A673 (cell line): ENCODE data around the gene ZNF230. TPM values are rescaled to one million over a fixed set of nuclear protein-coding genes. Genes with fewer than 3 reads are reported as not detected.

ENCODE experiments used
- BruUV-seq: library from RNA; stranded (reverse); fragments of 400-500 nt; replicated peaks from 2 replicates; lab custom pipeline; 2021; lab: Mats Ljungman, UMichigan
- CTCF ChIA-PET: fragments of 300-600 bp; sonication (Branson Sonifier 250); formaldehyde crosslinking; loops from one replicate; lab custom pipeline; 2022; ENCODE audit warnings: antibody characterized with exemption; lab: Charles Lee
- POLR2A ChIA-PET: fragments of 300-600 bp; sonication (Branson Sonifier 250); formaldehyde crosslinking; loops from one replicate; lab custom pipeline; 2022; ENCODE audit warnings: antibody characterized with exemption; ENCODE audit not compliant: low non-redundant PET; lab: Charles Lee
- DNase-seq: peaks from one replicate; pipeline ENCODE4 v3.0.0-alpha.2; 2015; ENCODE audit warnings: low spot score
- H3K27ac ChIP-seq: fragments of 200-600 bp; sonication (generic); 2 replicates; pipeline ENCODE4 v1.5.1; 2016; ENCODE audit warnings: mixed run types, low read depth, mild to moderate bottlenecking, mixed read lengths, antibody characterized with exemption, low read length; ENCODE audit not compliant: poor library complexity, severe bottlenecking
- H3K27me3 ChIP-seq: fragments of 200-600 bp; sonication (generic); replicated peaks from 2 replicates; pipeline ENCODE4 v1.6.1; 2017; ENCODE audit warnings: mixed run types, low read depth, mild to moderate bottlenecking, mixed read lengths, antibody characterized with exemption, low read length; ENCODE audit not compliant: insufficient read depth, poor library complexity
- H3K36me3 ChIP-seq: fragments of 200-600 bp; sonication (generic); 2 replicates; pipeline ENCODE4 v1.6.1; 2016; ENCODE audit warnings: mixed run types, mild to moderate bottlenecking, mixed read lengths, antibody characterized with exemption, low read length; ENCODE audit not compliant: insufficient read depth, poor library complexity, severe bottlenecking
- H3K4me1 ChIP-seq: fragments of 200-600 bp; sonication (generic); 2 replicates; pipeline ENCODE4 v1.6.1; 2017; ENCODE audit warnings: mixed run types, mild to moderate bottlenecking, mixed read lengths, antibody characterized with exemption, low read length; ENCODE audit not compliant: insufficient read depth, poor library complexity, severe bottlenecking
- H3K4me3 ChIP-seq: fragments of 200-600 bp; sonication (generic); 2 replicates; pipeline ENCODE4 v1.5.1; 2016; ENCODE audit warnings: low read depth, mixed run types, mild to moderate bottlenecking, mixed read lengths, low read length; ENCODE audit not compliant: poor library complexity, severe bottlenecking
- H3K9me3 ChIP-seq: fragments of 200-600 bp; sonication (generic); 2 replicates; pipeline ENCODE4 v1.6.1; 2016; ENCODE audit warnings: mixed run types, low read depth, mild to moderate bottlenecking, mixed read lengths, antibody characterized with exemption, low read length; ENCODE audit not compliant: poor library complexity, severe bottlenecking
- CTCF ChIP-seq: fragments of 300-800, 200-600 bp; sonication (generic); conservative IDR thresholded peaks from 2 replicates; pipeline ENCODE4 v1.5.1; 2017; ENCODE audit warnings: low read depth, mild to moderate bottlenecking, antibody characterized with exemption, low read length, moderate library complexity, mixed read lengths
- EZH2 ChIP-seq: fragments of 200-600 bp; sonication (generic); IDR thresholded peaks from 2 replicates; pipeline ENCODE4 v1.6.1; 2017; ENCODE audit warnings: borderline replicate concordance, low read depth, mild to moderate bottlenecking, mixed read lengths, antibody characterized with exemption, low read length; ENCODE audit not compliant: poor library complexity, severe bottlenecking
- intact Hi-C: fragments of 100-400 bp; cut with micrococcal nuclease; formaldehyde crosslinking; loops from one replicate; pipeline ENCODE4 v1.10.0; 2022; ENCODE audit not compliant: unreplicated experiment
- total RNA-seq: library from RNA; stranded (reverse); gene quantifications from 2 replicates; pipeline ENCODE4 v1.2.3, GENCODE V29; 2021

The ZNF230 gene
- total RNA-seq, 1 experiment from 2014 or later, result 5.4 TPM

GRCh38 chr19:44025217-44025936 lies 22.6 kb downstream of the ZNF230 start, which contains the start of gene ZNF222:
Gene ZNF222 (plus strand): TSS chr19:44025379. CDS start chr19:44025437, 58 bp downstream.
- Histone ChIP-seq H3K4me3 (peak within 1 kb of the TSS; percentile 77), H3K27me3 (no peaks in the 10 kb centered on the region), H3K4me1 (no peaks in the 10 kb centered on the region), H3K9me3 (peaks cover 13% of the 10 kb centered on the region), H3K27ac (peak within 1 kb of the TSS; percentile 73), H3K36me3 (peaks cover 32% of the 10 kb centered on the region)
- ChIA-PET CTCF (no interaction called here), POLR2A (interaction anchor here (0.7 kb wide), 1 partner anchor 187 kb away, joined by 3 read pairs; no protein-coding TSS in a partner anchor)
- peak; percentile 93 for DNase-seq
- intact Hi-C loops, result no loop called here
- TF ChIP-seq EZH2 (no peak), CTCF (no peak)
- TSS peak; percentile 68 for BruUV-seq

DNA sequence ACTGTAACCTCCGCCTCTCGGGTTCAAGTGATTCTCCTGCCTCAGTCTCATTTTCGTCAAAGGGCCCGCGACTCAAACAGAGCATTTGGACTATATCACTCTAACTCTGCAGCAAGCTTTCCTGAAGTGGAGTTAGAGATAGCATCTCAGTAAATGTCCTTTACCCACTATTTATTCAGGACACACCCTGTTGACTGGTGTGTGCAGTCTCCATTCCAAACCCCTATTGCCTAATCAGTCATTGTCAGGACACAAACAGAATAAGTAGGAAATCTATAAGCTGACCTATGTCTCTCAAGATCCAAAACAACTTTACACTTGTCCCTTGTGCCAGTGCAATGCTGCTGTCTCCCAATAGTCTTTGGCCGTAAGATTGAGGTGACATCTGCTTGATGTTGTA lies 23.9 kb downstream of the ZNF230 start:
- no TSS peak for BruUV-seq
- Histone ChIP-seq H3K36me3 (peaks cover 44% of the 10 kb centered on the region), H3K27me3 (no peaks in the 10 kb centered on the region), H3K4me3 (no peak overlapping the region), H3K9me3 (peaks cover 20% of the 10 kb centered on the region), H3K27ac (no peak overlapping the region), H3K4me1 (no peaks in the 10 kb centered on the region)
- CTCF ChIA-PET, result no interaction called here
- intact Hi-C loops, result no loop called here
- POLR2A ChIA-PET, result no interaction called here
- no peak for DNase-seq
- TF ChIP-seq EZH2, result no peak
- no peak for TF ChIP-seq CTCF

DNA sequence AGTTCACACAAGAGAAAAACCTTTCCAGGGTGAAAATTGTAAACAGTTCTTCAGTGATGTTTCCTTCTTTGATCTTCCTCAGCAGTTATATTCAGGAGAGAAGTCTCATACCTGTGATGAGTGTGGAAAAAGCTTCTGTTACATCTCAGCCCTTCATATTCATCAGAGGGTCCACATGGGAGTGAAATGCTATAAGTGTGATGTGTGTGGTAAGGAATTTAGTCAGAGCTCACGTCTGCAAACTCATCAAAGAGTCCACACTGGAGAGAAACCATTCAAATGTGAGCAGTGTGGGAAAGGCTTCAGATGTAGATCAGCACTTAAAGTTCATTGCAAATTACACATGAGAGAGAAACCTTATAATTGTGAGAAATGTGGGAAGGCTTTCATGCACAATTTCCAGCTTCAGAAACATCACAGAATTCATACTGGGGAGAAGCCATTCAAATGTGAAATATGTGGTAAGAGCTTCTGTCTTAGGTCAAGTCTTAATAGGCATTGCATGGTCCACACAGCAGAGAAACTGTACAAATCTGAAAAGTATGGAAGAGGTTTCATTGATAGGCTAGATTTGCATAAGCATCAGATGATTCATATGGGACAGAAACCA lies 29.3 kb downstream of the ZNF230 start:
- POLR2A ChIA-PET, result no interaction called here
- no peak overlapping the region for H3K27ac ChIP-seq
- no peaks in the 10 kb centered on the region for H3K4me1 ChIP-seq
- H3K9me3 ChIP-seq, result peaks cover 35% of the 10 kb centered on the region
- CTCF ChIA-PET, result no interaction called here
- no peak overlapping the region for H3K4me3 ChIP-seq
- H3K36me3 ChIP-seq, result peaks cover 55% of the 10 kb centered on the region
- no peaks in the 10 kb centered on the region for H3K27me3 ChIP-seq
- DNase-seq, result no peak
- TF ChIP-seq CTCF (no peak), EZH2 (no peak)
- intact Hi-C loops, result no loop called here
- BruUV-seq, result no TSS peak
